Hippocampal formation (tissue), 2 donors: ENCODE measurements around the gene KANK2.

Experiments
- DNase-seq, 2 donors: peaks; one replicate each; lab custom pipeline; 2025; lab: John Stamatoyannopoulos, UW

KANK2 gene

DNA sequence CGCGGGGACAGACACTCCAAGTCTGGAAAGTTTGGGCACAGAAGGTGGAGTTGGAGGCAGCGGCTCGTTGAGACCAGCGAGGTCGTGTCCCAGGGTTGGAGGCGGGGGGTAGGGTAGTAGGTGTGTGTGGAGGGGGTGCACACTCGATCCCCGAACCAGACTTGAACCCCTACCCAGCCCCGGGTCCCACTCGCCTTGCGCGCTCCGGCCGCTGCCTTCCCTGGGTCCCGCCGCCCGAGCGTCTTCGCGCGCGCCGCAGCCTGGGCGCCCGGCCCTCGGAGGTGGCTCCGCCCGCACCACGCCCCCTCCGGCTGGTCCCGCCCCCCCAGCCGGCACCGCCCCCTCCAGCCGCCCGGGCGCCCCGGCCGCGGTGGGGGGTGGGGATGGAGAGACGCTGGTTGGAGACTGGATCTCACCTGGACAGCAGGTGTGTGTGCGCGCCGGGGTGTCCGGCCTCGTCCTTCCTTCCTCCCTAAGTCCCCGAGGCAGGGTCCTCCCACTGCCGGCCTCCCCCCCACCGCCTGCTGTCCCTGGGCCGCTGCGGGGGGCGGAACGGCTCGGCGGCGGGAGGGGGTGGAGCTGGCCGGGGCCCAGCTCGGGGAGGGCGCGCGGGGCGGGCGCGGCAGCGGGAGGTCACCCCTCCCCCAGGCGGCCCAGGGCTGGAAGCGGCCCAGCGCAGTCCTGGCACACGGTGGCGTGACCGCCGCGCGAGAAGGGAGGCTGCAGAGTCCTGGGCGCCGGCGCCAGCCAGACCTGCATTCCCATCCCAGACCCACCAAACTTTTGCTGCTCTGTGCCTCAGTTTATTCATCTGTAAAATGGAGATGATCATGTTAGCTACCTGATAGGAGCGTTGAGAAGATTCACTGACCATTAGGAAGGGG is at the start of gene KANK2:
Gene KANK2 (minus strand): TSS at position 255 of the 884 bp plus-strand sequence. CDS start 3,034 bp downstream, outside the sequence.
- peak; percentile 69 to 84 for DNase-seq

DNA sequence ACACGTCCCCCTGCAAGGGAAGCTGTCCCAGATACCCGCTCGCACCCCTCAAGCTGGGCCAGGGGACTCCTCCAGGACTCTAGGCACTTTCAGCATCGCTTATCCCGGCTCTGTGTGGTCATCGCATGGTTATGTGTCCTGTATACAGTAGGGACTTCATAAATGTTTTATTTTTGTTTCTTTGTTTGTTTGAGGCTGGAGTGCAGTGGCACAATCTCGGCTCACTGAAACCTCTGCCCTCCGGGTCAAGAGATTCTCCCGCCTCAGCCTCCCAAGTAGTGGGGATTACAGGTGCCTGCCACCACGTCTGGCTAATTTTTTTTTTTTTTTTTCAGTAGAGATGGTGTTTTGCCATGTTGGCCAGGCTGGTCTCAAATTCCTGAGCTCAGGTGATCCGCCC is 49.6 kb upstream of the KANK2 start:
- DNase-seq, result no peak

DNA sequence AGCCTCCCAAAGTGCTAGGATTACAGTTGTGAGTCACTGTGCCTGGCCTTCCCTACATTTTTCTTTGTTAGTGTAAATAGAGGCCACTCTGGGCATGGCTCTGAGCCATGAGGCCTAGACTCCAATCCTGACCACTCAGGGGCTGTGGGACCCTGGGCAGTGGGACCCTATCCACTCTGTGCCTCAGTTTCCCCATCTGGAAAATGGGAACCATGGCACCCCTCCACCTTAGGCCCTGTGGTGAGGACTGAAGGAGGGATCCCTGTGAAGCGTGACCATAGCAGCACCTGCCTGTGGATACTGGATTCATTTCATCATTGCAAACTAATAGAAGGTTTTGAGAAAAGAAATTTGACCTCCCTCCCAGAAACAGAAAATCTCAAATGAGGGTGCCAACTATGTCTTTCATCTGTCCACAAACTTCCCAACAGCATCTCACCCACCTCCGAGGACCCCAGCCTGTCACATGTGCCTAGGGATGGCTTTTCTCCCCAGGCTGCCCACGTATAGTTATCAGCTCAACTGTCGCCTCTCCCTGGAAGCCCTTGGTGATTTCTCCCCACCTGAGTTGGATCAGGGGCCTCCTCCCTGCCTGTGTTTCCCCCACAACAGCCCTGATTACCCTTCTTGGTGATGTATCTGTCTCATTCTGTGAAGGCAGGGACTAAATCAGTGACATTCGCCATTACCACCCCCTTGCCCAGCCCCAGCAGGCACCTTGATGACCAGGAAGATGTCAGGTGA is 47.7 kb upstream of the KANK2 start:
- DNase-seq, result no peak

DNA sequence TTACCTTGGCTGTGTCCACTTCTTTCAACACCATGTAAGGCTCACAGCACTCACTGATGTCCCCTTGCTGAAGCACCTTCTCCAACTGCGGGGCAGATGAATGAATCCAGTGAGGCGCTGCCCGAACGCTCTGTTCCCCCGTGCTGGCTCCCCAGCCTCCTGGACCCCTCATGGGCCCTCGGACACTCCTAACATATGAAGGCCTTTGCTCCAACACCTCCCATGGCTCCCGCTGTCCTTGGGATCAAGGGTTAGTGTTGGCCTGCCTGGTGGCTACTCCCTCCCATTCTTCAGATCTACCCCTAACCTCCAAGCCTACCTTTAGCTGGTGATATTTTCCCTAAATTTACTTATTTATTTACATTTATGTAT is 46.4 kb upstream of the KANK2 start:
- no peak for DNase-seq

DNA sequence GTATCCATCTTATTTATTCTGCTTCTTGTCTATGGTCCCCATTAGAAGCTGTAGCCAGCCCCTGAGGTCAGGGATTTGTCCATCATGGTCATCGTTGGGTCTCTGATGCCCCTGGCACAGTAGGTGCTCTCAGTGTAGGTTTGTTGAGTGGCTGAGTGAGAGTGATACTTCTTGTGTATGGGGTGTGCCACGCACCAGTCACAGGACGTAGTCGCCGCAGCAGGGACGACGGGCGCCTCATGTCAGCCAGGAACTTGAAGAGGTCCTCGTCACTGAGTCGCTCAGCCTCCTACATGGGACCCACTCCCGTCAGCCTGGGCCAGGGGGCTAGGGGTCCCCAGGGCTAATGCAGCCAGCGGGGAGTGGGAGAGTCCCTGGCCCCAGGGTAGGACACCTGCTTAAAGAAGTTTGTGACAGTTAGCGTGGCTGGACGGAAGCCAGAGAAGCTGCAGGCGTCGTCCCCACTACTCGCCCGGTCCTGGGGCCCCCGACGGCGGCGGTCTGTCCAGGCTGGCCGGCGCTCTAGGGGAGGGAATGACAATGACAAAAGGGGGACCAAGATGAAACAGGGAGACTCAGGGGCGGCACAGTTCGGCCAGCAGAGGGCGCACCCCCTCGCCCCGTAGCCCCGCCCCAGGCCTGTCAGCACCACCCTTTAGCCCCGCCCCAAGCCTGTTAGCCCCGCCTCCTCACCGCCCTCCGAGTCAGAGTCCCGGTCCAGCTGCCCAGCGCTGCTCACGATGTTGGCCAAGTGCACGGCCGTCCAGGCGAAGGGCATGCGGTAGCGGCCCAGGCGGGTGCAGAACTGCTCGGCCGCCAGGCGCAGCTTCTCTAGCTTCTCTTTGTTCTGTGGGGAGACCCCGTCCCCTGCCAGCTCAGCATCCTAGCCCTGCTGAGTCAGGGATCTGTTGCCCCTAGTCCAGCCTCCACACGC is 45.8 kb upstream of the KANK2 start:
- DNase-seq, result peak; percentile 79

DNA sequence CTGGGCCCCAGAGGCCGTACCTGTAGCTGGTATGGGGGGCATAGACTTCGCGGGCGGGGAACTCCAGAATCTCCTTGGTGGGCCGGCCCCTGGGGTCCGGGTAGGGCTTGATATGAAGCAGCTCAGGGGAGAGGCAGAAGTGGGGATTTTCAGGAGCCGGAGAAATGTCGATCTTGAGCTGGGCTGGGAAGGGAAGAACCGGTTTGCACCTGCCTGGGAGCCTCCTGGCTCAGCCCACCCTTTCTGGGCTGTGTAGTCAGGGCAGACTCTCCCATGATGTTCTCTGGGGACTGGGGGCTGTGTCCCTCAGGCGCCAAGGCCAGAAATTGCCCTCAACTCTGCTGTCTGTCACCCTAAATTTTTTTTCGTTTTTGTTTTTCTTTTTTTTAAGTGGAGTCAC is 44.7 kb upstream of the KANK2 start:
- no peak for DNase-seq

DNA sequence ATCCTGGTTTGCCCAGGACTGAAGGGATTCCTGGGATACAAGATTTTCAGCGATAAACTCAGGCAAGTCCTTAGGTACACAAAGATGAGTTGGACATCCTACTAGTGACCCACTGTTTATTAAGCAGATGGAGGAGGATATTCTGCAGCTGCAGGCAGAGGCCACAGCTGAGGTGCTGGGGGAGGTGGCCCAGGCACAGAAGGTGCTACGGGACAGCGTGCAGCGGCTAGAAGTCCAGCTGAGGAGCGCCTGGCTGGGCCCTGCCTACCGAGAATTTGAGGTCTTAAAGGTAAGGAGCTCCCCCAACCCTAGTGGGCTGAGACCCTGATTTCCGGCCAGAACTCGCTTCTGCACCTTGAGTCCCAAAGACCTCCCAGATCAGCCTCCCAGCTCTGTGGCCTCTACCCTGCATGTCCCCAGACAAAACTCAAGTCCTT is 42.7 kb upstream of the KANK2 start:
- DNase-seq, result no peak

DNA sequence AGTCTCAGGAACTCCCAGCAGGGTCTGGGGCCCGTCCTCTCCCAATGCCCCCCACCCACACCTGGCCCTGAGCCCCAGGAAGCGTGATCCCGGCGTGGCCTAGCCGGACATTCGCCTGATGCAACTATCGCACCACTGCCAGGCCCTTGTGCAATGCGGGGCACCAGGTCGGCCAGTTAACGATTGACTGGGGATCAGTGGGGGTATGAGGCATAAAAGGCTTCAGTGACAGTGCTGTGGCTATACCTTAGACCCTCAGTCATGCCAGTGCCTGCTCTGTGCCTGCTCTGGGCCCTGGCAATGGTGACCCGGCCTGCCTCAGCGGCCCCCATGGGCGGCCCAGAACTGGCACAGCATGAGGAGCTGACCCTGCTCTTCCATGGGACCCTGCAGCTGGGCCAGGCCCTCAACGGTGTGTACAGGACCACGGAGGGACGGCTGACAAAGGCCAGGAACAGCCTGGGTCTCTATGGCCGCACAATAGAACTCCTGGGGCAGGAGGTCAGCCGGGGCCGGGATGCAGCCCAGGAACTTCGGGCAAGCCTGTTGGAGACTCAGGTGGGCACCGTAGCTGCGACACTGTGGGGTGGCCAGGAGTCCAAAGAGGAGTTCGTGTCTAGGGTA is 42.1 kb upstream of the KANK2 start, which contains the start of gene ANGPTL8:
Gene ANGPTL8 (plus strand): TSS at position 243 of the 624 bp plus-strand sequence. CDS start 19 bp downstream, at position 262.
- no peak for DNase-seq

DNA sequence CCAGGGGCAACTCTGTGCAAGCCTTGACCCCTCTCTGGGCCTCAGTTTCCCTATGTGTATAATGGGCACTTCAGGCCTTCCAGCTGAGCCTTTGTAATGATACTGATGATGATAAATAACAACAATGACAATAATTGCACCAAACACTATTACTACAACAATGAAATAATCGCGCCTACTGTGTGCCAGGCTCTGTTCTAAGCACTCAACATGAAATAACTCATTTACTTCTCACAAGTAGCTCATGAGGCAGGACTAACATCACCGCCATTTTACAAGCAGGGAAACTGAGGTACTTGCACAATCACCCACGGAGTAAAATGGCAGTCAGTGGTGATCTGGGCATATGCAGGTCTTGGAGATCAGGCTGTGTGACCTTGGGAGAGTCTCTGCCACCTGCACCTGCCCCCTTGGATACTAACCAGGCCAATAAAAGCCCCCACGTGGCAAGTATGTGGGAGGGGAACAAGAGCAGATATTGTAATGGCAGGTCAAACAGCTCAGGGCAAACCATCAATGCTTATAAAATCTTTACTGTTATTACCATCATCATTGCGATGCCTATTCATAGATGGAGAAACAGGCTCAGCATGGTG is 41.5 kb upstream of the KANK2 start:
- no peak for DNase-seq

DNA sequence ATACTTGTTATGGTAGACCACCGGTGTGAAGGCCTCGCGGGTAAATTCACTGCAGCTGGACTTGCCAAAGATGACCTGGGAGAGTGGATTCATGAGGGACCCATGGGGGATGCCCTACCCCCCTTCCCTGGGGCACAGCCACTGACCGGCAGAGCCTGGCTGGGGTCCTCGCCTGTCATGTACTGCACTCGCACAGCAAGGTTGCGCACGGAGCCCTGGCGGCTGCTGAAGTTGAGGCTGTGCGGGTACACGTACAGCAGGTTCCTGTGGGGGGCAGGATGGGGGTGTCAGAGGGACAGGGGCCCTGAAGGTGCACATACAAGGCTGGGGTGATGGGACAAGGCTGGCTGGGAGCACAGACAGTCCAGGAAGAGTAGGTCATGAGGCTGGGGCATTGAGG is 40.7 kb upstream of the KANK2 start:
- DNase-seq, result no peak

DNA sequence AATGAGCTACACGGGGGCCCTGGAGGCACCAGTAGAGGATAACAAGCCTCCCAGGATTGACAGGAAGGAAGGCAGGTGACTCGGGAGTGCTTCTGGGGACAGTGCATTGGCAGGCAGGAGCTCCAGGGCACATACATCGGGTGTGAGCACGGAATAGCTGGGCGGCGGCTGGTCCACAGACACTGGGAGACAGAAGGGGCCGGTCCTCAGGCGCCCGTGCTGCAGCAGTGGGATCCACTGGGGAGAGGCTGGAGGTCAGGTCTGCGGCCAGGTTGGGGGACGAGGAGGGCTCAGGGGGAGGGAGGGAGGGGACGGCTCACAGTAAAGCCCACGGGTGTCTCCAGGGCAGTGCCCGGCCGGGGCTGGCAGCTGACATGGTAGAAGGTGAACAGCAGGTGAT is 40.0 kb upstream of the KANK2 start:
- DNase-seq, result no peak

DNA sequence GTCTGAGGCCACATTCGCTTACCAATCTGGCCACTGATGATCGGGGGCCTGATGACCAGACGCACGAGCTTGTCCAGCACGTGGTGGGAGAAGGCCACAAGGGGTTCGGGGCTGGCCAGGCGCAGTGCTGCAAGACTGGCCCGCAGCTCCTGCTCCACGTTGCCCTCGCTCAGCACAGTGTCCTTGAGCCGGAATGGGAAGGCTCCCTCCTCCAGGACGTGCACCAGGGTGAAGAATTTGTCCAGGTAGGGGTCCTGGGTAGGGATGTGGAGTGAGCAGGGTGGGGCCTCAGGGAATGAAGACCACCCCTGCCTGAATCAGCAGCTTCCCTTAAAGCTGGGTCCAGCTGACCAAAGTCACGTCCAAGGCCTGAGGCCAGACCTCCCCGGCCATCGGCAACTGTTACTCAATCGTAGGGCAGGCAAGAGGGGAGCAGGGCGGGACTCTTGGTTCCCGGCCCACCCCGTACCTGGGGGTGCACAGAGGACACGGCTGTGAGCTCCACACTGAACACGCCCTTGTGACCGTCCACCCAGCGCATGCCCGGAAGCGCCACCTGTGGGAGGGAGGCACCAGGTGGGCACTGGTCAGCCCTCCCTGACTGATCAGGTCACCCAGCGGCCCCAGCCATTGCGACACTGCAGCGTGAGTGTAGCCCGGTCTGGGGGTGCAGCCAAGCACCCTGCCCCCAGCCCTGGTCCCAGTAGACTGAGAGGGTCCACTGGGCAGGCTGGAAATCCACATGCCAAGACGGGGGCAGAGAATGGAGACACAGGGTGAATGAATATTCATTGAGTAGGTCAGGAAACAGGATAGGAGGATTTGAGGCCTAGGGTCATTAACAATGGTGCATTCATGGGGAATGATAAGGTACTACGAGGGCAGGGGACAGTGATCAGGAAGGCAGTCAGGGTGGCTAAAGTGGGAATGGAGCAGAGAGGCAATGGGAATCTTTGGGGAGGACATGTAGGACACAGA is 39.3 kb upstream of the KANK2 start:
- DNase-seq, result no peak

DNA sequence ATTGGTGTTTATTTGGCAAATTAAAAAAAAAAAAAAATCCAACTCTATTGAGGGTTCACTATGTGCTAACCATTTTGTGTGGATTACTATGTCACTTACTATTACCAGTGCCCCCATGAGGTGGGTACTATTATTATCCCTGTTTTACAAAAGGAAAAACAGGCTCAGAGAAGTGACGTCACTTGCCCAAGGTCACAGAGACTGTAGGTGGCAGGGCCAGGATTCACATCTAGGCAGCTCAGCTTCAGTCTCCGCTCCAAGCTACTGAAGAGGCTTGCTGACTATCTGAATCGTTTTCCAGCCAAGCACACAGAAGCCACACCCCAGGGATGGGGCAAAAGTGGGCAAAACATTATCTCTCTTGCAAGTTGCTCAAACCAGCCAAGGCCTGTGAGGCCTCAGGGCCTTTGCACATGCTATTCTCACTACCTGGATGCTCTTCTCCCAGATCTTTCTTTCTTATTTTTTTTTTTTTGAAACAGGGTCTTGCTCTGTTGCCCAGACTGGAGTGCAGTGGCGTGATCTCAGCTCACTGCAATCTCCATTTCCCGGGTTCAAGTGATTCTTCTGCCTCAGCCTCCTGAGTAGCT is 37.2 kb upstream of the KANK2 start:
- DNase-seq, result no peak

DNA sequence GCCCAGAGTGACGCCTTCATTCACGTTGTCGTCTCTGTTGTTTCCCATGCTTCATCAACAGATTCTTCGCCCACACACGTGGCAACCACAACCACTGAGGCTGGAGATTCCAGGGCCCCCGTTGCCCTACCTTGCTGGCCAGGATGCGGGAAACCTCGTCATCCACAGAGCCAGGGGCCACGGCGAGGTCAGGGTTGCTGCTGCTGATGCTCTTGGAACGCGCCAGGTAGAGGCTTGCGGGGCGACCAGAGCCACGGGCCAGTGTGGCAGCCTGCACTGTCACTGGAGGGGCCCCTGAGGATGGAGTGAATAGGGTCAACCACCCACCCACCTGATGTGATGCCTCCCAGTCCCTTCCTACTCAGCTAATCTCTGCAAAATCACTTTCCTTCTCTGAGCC is 35.7 kb upstream of the KANK2 start:
- DNase-seq, result no peak

DNA sequence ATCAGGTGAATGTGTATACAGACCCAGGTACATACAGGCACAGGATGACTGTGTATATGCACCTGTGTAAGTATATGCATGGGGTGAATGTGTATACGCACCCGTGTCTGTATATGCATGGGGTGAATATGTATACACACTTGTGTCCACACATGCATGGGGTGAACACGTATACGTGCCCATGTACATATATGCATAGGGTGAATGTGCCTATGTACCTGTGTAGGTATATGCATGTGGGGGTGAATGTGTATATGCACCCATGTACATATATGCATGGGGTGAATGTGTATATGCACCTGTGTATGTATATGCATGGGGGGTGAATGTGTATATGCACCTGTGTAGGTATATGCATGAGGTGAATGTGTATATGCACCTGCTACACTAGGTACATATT is 35.2 kb upstream of the KANK2 start:
- no peak for DNase-seq

DNA sequence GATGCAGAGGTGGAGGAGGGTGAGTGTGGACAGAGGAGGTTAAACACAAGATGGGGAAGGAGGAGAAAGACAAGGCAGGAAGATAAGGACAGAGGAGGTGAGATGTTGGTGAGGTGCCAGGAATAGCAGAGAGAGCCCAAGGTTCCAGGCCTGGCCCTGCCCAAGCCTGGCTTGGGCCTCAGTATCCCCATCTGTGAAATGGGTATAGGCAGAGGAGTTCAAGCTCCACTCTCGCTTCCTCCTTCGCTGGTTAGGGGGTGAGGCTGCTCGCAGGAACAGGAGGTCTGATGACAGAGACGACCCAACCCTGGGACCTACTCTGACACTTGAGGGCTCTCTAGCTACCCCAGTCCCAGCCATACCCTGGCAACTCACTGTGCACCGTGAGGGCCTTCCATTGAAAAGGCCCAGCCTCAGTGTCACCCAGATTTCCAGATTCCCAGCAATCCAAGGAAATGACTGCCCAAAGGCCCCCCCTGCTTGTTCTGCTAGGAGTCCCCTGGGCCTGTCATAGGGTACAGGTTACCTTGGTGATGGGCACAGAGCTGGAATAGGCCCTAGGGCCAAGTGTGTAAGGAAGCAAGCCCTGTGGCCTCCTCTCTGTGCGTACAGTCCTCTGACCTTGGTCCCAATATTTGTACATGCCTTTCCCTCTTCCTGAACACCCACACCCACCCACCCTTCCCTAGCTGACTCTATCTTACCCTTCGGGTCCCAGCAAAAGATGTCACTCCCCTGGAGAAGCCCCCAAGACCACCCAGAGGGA is 33.5 kb upstream of the KANK2 start:
- DNase-seq, result no peak

DNA sequence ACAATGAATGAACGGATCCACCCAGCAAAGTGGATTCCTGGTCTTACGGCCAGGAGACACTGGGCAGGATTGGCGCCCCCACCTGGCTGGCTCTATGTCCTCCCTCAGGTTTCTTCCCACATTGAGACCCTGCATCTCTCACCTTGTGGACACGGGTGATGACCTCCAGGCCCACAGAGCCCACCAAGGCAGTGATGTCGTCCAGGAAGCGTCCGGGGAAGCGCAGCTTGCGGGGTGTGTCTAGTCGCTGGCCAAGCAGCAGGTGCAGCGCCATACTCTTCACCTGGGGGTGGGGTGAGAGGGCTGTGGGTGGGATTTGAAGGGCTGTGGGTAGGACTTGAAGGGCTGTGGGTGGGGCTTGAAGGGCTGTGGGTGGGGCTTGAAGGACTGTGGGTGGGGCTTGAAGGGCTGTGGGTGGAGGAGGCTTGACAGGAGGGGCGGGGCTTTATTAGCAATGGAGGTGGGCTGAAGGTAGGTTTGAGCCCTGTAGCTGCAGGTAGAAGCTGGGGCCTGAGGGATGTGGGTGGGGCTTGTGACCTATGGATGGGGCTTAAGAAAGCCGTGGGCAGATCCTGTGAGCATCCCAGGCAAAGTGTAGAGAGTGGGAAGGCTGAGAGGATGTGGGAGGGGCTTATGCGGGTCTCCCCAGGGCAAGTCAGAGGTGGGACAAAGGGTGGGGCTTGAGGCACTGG is 30.0 kb upstream of the KANK2 start:
- no peak for DNase-seq

DNA sequence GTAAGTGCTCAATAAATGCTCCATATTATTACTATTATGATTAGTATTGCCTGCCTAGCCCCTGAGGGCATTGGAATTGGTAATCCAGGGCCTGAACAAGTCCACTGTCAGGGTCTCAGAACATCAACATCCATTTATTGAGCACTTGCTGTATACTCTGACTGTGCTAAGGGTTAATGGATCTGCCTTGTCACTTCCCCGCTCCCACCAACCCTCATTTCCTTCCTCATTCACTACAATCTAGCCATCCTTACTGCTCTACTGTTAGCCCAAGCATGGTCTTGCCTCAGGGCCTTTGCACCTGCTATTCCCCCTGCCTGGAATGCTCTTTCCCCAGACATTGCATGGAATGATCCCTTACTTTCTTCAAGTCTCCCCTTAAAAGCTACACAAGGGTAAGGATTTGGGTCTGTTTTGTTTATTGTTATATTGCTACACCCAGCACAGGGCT is 29.4 kb upstream of the KANK2 start:
- no peak for DNase-seq
